NCI-H2196 (cell line): ENCODE data around the gene BTN2A1.
"Not testable (repeated sequence)": the region's sequence is repeated elsewhere in the genome, so short reads cannot be mapped to it uniquely, and the experiment has no call there.

Experiments
- DNase-seq: peaks from one replicate; lab custom pipeline; 2025; ENCODE audit not compliant: unreplicated experiment; lab: John Stamatoyannopoulos, UW

The BTN2A1 gene

GRCh38 chr6:26431258-26432172 is 26.2 kb upstream of the BTN2A1 start:
- no peak for DNase-seq

GRCh38 chr6:26432627-26433201 is 25.0 kb upstream of the BTN2A1 start:
- DNase-seq = no peak

- DNase-seq = not testable (repeated sequence)
Measured at GRCh38 chr6:26433680-26434079, 24.1 kb upstream of the BTN2A1 start.

- no peak for DNase-seq
Measured at GRCh38 chr6:26436018-26436417, 21.7 kb upstream of the BTN2A1 start.

- no peak for DNase-seq
Measured at GRCh38 chr6:26437550-26437949, 20.2 kb upstream of the BTN2A1 start.

GRCh38 chr6:26438000-26438399 is 19.8 kb upstream of the BTN2A1 start:
- no peak for DNase-seq

GRCh38 chr6:26439151-26440125 is 18.3 kb upstream of the BTN2A1 start:
- no peak for DNase-seq

GRCh38 chr6:26440977-26441358 is 16.8 kb upstream of the BTN2A1 start:
- no peak for DNase-seq

GRCh38 chr6:26441977-26442376 is 15.8 kb upstream of the BTN2A1 start:
- DNase-seq = no peak

GRCh38 chr6:26445934-26446667 is 11.7 kb upstream of the BTN2A1 start:
- DNase-seq = no peak

GRCh38 chr6:26447257-26447656 is 10.5 kb upstream of the BTN2A1 start:
- DNase-seq = no peak

GRCh38 chr6:26450240-26450639 is 7.5 kb upstream of the BTN2A1 start:
- no peak for DNase-seq

- DNase-seq = no peak
Measured at GRCh38 chr6:26452631-26453235, 5.0 kb upstream of the BTN2A1 start.

GRCh38 chr6:26454631-26455030 is 3.1 kb upstream of the BTN2A1 start:
- DNase-seq = no peak

GRCh38 chr6:26455357-26455970 is 2.3 kb upstream of the BTN2A1 start:
- DNase-seq = no peak

GRCh38 chr6:26457264-26457805 is 420 bp upstream of the BTN2A1 start:
- DNase-seq = no peak

GRCh38 chr6:26459023-26459810 is 1.5 kb downstream of the BTN2A1 start:
- DNase-seq = no peak

- not testable (repeated sequence) for DNase-seq
Measured at GRCh38 chr6:26461353-26461752, 3.6 kb downstream of the BTN2A1 start.

GRCh38 chr6:26464014-26464413 is 6.3 kb downstream of the BTN2A1 start:
- no peak for DNase-seq
